ENCODE measurements around the gene HELB.

Gene HELB

DNA sequence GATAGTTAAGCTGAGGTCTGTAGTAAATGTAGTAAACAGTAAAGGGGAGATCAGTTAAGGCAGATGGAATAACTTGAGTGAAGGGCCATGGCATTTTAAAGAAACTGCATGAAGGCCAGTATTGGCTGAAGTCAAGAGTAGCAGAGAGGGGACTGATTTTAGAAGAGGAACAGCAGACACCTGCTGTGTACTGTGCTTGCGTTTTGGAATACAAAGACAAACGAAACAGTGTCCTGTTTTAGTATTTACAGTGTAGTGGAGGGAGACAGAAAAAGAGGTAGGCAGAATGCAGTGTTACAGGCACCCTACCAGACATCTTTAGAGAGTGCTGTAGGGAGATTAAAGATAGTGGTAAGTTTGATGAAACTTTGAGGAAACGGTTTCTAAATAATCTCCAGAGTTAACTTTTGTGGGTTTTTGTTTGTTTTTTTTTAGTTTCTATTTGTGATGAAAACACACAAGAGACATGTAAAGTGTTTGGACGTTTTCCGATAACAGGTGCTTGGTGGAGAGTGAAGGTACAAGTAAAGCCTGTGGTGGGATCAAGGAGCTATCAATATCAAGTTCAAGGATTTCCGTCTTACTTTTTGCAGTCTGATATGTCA is 2.1 kb downstream of the HELB start:
- no peak overlapping the region for H3K27ac Mint-ChIP-seq
- H3K4me1 Mint-ChIP-seq = peaks cover 33% of the 10 kb centered on the region
- H3K36me3 Mint-ChIP-seq (ENCODE audit: low read depth) = peaks cover 9% of the 10 kb centered on the region
- no peaks in the 10 kb centered on the region for H3K9me3 Mint-ChIP-seq
- TF ChIP-seq, protein P1, sequence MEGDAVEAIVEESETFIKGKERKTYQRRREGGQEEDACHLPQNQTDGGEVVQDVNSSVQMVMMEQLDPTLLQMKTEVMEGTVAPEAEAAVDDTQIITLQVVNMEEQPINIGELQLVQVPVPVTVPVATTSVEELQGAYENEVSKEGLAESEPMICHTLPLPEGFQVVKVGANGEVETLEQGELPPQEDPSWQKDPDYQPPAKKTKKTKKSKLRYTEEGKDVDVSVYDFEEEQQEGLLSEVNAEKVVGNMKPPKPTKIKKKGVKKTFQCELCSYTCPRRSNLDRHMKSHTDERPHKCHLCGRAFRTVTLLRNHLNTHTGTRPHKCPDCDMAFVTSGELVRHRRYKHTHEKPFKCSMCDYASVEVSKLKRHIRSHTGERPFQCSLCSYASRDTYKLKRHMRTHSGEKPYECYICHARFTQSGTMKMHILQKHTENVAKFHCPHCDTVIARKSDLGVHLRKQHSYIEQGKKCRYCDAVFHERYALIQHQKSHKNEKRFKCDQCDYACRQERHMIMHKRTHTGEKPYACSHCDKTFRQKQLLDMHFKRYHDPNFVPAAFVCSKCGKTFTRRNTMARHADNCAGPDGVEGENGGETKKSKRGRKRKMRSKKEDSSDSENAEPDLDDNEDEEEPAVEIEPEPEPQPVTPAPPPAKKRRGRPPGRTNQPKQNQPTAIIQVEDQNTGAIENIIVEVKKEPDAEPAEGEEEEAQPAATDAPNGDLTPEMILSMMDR (IDR thresholded peaks at IDR 0.05) = no peak
- H3K27me3 Mint-ChIP-seq (ENCODE audit: low read depth, poor library complexity) = peaks cover 30% of the 10 kb centered on the region
- no peak for DNase-seq
- peak overlapping the region; percentile 46 for H3K4me3 Mint-ChIP-seq

DNA sequence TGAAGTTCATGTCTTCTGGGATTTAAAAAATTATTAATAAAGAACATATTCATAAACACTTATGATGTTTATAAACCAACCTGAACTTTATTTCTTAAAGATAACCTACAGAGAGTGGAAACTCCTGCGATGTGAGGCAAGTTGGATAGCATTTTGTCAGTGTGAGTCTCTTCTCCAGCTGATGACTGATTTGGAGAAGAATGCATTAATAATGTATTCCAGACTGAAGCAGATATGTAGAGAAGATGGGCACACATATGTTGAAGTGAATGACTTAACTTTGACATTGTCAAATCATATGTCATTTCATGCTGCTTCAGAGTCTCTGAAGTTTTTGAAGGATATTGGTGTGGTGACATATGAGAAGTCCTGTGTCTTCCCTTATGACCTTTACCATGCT is 7.3 kb downstream of the HELB start:
- H3K4me1 Mint-ChIP-seq = peaks cover 8% of the 10 kb centered on the region
- no peak overlapping the region for H3K27ac Mint-ChIP-seq
- no peaks in the 10 kb centered on the region for H3K9me3 Mint-ChIP-seq
- peaks cover 36% of the 10 kb centered on the region for H3K36me3 Mint-ChIP-seq (ENCODE audit: low read depth)
- TF ChIP-seq, protein P1 (IDR thresholded peaks at IDR 0.05) = no peak
- peaks cover 4% of the 10 kb centered on the region for H3K27me3 Mint-ChIP-seq (ENCODE audit: low read depth, poor library complexity)
- H3K4me3 Mint-ChIP-seq = no peak overlapping the region
- no peak for DNase-seq

DNA sequence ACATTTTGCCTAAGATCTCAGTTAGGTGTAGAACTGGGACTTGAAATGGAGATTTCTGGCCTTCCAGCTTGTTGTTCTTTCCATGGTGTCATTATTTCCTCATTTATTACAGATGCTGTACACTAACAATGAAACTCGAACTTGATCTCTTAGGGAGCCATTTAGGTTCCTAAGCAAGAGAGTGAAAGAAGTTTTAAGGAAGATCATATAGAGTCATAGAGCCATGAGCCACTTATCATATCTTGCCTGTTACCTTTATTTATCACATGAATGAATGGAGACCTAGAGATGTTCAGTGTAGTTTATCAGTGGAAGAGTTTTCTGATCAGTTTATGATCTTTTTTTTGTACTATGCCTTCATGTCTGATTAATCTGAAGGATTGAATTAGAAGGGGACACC is 9.9 kb downstream of the HELB start:
- no peak for DNase-seq
- Mint-ChIP-seq H3K4me3 (no peak overlapping the region), H3K27me3 (ENCODE audit: low read depth, poor library complexity) (peaks cover 4% of the 10 kb centered on the region), H3K27ac (no peak overlapping the region), H3K36me3 (ENCODE audit: low read depth) (peaks cover 34% of the 10 kb centered on the region), H3K9me3 (no peaks in the 10 kb centered on the region), H3K4me1 (peaks cover 5% of the 10 kb centered on the region)
- TF ChIP-seq, protein P1 (IDR thresholded peaks at IDR 0.05) = no peak

DNA sequence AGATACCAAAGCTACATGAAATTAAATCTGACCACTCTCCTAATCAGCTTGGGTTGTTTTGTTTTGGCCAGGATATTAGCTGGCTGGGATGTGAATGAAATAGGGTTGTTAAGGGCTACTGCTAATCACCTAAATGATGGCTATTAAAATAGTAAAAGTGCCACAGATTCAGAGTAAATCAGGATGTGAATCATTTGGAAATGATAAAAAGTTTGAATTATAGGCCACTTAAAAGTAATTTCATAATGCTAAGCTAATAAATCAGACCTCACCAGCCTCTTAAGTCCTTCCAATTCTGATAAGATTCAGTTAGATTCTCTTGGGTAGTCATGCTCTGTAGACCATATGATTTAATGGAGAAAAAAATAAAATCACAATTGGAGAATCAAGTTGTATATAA is 12.0 kb downstream of the HELB start:
- H3K36me3 Mint-ChIP-seq (ENCODE audit: low read depth) = peaks cover 38% of the 10 kb centered on the region
- H3K4me3 Mint-ChIP-seq = no peak overlapping the region
- DNase-seq = no peak
- peaks cover 11% of the 10 kb centered on the region for H3K4me1 Mint-ChIP-seq
- H3K27me3 Mint-ChIP-seq (ENCODE audit: low read depth, poor library complexity) = peaks cover 4% of the 10 kb centered on the region
- H3K9me3 Mint-ChIP-seq = no peaks in the 10 kb centered on the region
- no peak overlapping the region for H3K27ac Mint-ChIP-seq
- TF ChIP-seq, protein P1 (IDR thresholded peaks at IDR 0.05) = no peak

DNA sequence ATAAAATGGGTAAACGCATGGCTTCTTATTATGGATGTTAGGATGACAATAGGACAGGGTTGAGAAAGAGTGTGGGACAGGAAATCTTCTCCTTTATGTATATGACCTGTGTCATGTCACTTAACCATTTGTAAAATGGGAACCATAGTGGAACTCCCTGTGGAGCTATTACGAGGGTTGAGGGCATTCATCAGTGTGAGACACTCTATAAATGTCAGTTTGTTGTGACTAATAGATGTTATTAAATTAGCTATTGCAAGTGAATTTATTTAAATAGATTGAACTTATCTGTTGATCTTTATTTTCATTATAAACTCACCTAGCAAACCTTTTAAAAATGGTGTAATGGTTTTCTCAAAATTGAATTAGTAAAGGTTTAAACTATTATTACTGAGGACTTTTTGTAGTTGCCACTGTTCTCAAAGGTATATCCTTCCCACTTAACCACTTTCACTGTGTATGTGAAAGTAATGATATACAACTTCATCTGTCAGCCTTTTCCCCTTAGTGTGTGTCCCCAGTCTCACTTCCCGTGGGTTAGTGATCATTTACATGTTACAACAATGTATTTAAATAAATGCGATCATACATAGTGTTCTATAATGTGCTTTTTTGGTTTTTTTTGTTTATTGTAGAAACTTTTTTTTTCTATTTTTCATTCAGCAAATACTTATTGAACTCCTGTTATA is 17.1 kb downstream of the HELB start:
- Mint-ChIP-seq H3K27me3 (ENCODE audit: low read depth, poor library complexity) (no peaks in the 10 kb centered on the region), H3K4me3 (no peak overlapping the region), H3K27ac (no peak overlapping the region), H3K4me1 (peaks cover 14% of the 10 kb centered on the region), H3K36me3 (ENCODE audit: low read depth) (peaks cover 40% of the 10 kb centered on the region), H3K9me3 (no peaks in the 10 kb centered on the region)
- DNase-seq = no peak
- TF ChIP-seq, protein P1 (IDR thresholded peaks at IDR 0.05) = no peak

DNA sequence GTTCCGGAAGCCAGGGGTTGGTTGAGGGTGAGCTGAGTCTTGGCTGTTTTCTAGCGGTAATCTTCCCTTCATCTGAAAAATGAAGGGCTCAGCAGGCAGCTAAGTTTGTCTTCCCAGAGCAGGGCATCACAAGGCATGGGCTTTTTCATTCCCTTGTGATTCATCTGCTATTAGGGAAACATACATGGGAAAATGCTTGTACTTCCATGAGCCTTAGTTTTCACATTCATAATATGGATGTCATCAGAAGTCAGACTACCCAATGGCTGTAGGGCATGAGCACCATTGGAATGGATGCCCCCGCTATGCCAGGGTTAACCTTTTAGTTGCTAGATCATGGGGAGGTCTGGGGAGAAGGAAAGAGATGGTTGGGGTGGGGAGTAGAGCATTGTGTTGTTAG is 18.7 kb downstream of the HELB start:
- DNase-seq = no peak

More for the DNA sequence above, 18.7 kb downstream of the HELB start:
- Mint-ChIP-seq H3K9me3 (no peaks in the 10 kb centered on the region), H3K36me3 (ENCODE audit: low read depth) (peaks cover 53% of the 10 kb centered on the region), H3K27me3 (ENCODE audit: low read depth, poor library complexity) (no peaks in the 10 kb centered on the region), H3K4me3 (no peak overlapping the region), H3K27ac (no peak overlapping the region), H3K4me1 (peaks cover 14% of the 10 kb centered on the region)
- TF ChIP-seq, protein P1 (IDR thresholded peaks at IDR 0.05) = no peak

Data from nephron progenitor cell (in vitro differentiated cells).